GM21526 (cell line): ENCODE results near the gene PHACTR1.

Experiments used
- ATAC-seq: cut with Tn5 transposase; IDR thresholded peaks from one replicate; pipeline ENCODE4 v1.9.1; 2021; ENCODE audit warnings: moderate library complexity; ENCODE audit not compliant: unreplicated experiment, low FRiP score

The PHACTR1 gene

GRCh38 chr6:13089296-13089994 is 372.9 kb downstream of the PHACTR1 start:
- ATAC-seq, result no peak

DNA sequence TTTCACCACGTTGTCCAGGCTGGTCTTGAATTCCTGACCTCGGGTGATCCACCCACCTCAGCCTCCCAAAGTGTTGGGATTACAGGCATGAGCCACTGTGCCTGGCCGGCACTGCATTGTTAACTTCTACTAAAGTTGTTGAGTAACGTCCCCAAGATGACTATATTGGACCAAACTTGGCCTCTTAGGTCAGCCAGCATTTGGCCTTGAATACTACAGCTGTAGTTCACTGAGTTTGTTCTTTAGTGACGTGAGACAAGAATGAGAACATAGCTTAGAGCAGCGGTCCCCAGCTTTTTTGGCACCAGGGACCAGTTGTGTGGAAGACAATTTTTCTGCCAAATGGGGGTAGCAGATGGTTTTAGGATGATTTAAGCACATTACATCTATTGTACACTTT is 374.6 kb downstream of the PHACTR1 start:
- ATAC-seq, result no peak

DNA sequence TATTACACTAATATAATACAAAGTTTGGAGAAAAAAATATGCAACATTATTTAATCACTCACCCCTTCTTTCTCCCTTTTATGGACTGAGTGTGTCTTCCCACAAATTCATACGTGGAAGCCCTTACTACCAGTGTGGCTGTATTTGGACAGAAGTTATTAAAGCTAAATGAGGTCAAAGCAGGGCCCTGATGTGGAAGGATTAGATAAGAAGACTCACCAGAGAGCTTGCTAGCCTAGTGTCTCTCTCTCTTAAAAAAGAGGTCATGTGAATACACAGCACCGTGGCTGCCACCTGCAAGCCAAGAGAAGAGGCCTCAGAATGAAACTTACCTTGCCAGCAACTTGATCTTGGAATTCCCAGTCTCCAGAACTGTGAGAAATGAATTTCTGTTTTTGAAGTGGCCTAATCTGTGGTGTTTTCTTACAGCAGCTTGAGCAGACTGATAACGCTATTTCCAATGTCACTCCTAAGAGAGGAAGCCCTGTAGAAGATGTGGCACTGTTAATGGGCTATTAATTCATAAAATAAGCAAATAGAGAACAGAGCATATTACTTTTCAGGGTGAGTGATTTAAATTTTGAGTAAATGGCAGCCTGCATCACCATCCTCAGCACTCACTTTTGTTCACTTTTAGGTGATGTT is 378.3 kb downstream of the PHACTR1 start:
- no peak for ATAC-seq

- ATAC-seq, result no peak
Observed at GRCh38 chr6:13096084-13096483, 379.5 kb downstream of the PHACTR1 start.

- ATAC-seq, result no peak
Observed at GRCh38 chr6:13097454-13097853, 380.9 kb downstream of the PHACTR1 start.

DNA sequence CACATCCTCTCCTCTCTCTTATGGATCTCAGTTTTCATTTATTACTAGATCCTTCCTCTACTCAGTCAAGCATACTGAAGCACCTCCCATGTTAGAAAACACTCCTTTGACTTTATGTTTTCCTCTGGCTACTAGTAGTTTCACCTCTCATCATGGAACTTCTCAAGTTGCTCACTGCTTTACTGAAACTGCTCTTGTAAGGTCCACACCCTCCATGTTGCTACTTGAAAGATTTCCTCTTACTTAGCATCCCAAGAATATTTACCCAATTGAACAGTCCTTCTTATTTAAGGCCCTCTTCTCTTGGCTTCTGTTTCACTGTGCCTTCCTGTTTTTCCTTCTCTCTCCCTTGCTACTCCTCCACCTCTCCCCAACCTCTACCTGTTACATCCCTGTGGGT is 381.4 kb downstream of the PHACTR1 start:
- ATAC-seq, result no peak

DNA sequence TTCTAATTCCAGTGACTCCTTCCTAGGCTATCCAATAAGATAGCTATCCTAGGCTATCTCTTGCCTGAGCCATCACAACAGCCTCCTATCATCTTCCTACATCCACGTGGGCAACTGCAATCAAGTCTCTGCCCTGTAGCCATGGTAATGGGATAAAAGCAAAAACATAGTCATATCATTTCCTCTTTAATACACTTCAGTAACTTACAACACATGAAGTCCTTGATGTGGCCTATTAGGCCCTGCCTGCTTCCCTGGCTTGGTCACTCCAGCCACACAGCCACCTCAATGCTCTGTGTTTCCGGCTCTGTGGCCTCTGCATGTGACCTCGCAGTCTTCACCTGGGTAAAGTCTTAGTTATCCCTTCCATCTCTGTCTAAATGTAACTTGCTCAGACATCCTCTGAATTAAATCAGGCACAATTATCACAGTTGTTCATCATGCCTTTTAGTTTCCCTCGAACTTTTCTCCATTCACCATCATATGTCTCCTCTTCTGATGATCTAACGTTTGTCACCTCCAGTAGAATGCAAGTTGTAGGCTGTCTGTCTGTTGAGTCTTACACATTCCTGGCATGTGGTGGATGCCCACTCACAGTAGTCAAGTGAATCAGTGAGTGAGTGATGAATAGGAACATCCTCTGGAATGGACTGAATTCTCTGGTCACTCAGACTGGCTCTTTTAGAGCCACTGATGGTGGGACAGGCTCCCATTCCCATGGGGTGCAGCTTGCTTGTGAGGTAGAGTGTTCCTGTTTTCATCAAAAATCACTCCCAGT is 382.4 kb downstream of the PHACTR1 start:
- no peak for ATAC-seq

- no peak for ATAC-seq
Observed at GRCh38 chr6:13099771-13100170, 383.2 kb downstream of the PHACTR1 start.

DNA sequence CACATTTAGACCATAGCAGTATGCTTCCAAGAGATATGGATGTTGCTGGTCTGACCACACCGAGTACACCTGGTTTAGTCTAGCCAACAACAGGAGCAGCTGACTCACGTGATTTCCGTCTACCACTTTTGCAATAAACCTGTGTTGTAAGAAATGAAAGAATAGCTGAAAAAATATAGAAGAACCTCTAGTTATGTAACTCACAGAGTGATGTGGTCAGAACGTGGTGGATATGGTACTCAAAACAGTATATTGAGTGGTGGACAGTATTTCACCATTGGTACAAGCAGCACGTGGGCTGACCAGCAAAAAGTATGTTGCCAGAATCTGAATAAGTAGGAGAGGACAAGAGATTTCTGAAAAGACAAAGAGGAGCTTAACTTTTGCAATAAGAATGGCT is 384.8 kb downstream of the PHACTR1 start:
- no peak for ATAC-seq

- no peak for ATAC-seq
Observed at GRCh38 chr6:13101985-13102384, 385.4 kb downstream of the PHACTR1 start.

GRCh38 chr6:13103169-13103568 is 386.6 kb downstream of the PHACTR1 start:
- no peak for ATAC-seq

DNA sequence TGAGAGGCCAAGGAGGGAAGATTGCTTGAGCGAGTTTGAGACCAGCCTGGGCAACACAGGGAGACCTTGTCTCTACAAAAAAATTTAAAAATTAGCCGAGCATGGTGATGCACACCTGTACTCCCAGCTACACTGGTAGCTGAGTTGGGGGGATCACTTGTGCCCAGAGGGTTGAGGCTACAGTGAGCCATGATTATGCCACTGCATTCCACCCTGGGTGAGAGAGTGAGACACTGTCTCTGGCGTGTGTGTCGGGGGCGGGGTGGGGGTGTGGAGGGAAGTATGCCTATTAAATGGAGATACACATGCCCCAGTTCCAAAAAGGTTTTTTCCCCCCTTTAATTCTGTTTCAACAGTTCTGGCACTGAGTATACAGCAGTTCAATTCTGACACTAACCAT is 388.6 kb downstream of the PHACTR1 start:
- no peak for ATAC-seq

DNA sequence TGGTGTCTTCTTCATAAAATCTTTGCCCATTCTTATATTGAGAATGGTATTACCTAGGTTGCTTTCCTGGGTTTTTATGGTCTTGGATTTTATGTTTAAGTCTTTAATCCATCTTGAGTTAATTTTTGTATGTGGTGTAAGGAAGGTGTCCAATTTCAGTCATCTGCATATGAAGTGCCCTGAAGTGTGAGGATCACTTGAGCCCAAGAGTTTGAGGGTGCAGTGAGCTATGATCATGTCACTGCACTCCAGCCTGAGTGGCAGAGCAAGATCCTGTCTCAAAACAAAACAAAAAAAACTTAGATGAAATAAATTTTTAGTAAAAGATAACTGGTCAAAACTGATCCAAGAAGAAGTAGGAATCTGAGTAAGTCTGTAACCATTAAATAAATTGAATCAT is 396.4 kb downstream of the PHACTR1 start:
- no peak for ATAC-seq

GRCh38 chr6:13113376-13113775 is 396.8 kb downstream of the PHACTR1 start:
- no peak for ATAC-seq

- no peak for ATAC-seq
Observed at GRCh38 chr6:13113981-13114593, 397.5 kb downstream of the PHACTR1 start.

DNA sequence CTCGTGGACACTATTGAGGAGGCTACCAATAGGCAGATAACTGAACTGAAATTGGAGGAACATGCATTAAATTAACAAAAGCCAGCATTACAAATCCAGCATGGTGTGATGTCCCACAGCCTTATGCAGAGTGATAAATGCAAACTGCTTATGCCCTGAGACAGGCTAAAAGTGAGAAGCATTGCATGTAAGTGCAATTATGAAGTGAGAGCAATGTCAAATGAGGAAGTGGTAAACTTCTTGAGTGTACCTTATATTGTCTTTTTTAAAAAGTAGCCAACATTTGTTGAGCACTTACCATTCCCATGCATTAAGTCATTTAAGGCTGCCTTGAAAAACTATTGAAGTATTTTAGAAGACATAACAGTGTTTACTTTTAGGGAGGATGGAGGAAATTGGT is 399.6 kb downstream of the PHACTR1 start:
- no peak for ATAC-seq

DNA sequence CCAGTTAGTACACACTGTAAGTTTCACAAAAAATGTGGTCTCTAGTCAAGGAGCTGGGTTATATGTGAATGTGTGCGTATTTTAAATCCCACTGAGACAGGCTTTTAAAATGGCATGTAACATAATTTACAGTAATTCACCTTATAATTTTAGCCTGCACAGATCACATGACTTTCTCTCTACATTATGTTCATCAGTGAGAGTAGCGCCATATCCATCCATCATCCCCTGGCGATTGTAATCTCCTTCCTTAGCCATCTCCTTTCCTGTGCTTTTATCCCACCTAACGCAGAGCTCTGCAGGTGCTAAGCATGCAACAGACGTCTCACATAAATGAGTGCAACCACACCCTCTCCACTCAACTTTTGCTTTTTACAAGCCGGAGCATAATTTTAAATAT is 401.0 kb downstream of the PHACTR1 start:
- no peak for ATAC-seq

- no peak for ATAC-seq
Observed at GRCh38 chr6:13119549-13119948, 403.0 kb downstream of the PHACTR1 start.

GRCh38 chr6:13120483-13121482 is 404.2 kb downstream of the PHACTR1 start:
- no peak for ATAC-seq

- no peak for ATAC-seq
Observed at GRCh38 chr6:13124131-13124530, 407.6 kb downstream of the PHACTR1 start.
